AG04450 (cell line): ENCODE data around the gene MPHOSPH10. TPM values are rescaled to one million over a fixed set of nuclear protein-coding genes. Genes with fewer than 3 reads are reported as not detected.

Experiments
- CTCF ChIA-PET: fragments of 300-600, 350-600 bp; formaldehyde crosslinking; extraction: SDS; loops from one replicate; lab custom pipeline; 2022; ENCODE audit warnings: antibody characterized with exemption, inconsistent platforms; lab: Charles Lee
- POLR2A ChIA-PET: fragments of 350-600 bp; formaldehyde crosslinking; extraction: SDS; loops from one replicate; lab custom pipeline; 2021; ENCODE audit warnings: antibody characterized with exemption, inconsistent platforms; lab: Yijun Ruan, JAX
- DNase-seq: peaks from one replicate; pipeline ENCODE4 v3.0.0-alpha.2; 2011; ENCODE audit warnings: low read depth, low spot score
- H3K27ac ChIP-seq: one replicate; pipeline ENCODE4 v1.5.1; 2012; ENCODE audit warnings: low read depth, low read length, control low read depth
- H3K27me3 ChIP-seq: one replicate; pipeline ENCODE4 v1.6.0; 2012; ENCODE audit warnings: low read length; ENCODE audit not compliant: control insufficient read depth, insufficient read depth
- H3K4me3 ChIP-seq: 2 replicates; pipeline ENCODE4 v1.5.1; 2011; ENCODE audit warnings: mild to moderate bottlenecking, low read depth, low read length, control low read depth
- H3K9me3 ChIP-seq: 2 replicates; pipeline ENCODE4 v1.5.1; 2012; ENCODE audit warnings: low read length; ENCODE audit not compliant: control insufficient read depth, insufficient read depth
- polyA plus RNA-seq: library from polyadenylated mRNA; depleted of rRNA; stranded (reverse); fragments of >200 nt; gene quantifications from 2 replicates; pipeline ENCODE4 v1.2.3, GENCODE V29; 2011
- TF ChIP-seq, protein P1 (sequence below): IDR thresholded peaks from 2 replicates; pipeline ENCODE4 v1.5.1; 2011; ENCODE audit warnings: low read depth, low read length, control low read depth, inconsistent platforms

MPHOSPH10 gene
- polyA plus RNA-seq, 1 experiment: 23.3 TPM

DNA sequence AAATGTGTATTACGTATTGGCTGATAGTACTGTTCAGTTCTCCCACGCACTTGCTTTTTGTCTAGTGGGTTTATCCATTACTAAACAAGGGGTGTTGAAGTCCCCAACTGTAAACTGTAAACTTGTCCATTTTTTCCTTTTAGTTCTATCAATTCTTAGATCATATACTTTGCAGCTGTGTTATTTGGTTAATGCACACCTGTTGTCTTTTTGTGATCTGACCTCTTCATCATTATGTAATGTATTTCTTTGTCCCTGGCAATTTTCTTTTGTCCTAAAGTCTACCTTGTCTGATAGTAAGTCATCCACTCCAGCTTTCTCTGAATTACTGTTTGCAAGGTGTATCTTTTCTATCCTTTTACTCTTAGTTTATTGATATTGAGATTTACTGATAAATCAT, 22.3 kb upstream of the MPHOSPH10 start:
- Histone ChIP-seq H3K27me3 (no peaks in the 10 kb centered on the region), H3K4me3 (no peak overlapping the region), H3K9me3 (peaks cover 11% of the 10 kb centered on the region), H3K27ac (no peak overlapping the region)
- TF ChIP-seq, protein P1, sequence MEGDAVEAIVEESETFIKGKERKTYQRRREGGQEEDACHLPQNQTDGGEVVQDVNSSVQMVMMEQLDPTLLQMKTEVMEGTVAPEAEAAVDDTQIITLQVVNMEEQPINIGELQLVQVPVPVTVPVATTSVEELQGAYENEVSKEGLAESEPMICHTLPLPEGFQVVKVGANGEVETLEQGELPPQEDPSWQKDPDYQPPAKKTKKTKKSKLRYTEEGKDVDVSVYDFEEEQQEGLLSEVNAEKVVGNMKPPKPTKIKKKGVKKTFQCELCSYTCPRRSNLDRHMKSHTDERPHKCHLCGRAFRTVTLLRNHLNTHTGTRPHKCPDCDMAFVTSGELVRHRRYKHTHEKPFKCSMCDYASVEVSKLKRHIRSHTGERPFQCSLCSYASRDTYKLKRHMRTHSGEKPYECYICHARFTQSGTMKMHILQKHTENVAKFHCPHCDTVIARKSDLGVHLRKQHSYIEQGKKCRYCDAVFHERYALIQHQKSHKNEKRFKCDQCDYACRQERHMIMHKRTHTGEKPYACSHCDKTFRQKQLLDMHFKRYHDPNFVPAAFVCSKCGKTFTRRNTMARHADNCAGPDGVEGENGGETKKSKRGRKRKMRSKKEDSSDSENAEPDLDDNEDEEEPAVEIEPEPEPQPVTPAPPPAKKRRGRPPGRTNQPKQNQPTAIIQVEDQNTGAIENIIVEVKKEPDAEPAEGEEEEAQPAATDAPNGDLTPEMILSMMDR: no peak
- CTCF ChIA-PET: no interaction called here
- DNase-seq: no peak
- POLR2A ChIA-PET: no interaction called here

DNA sequence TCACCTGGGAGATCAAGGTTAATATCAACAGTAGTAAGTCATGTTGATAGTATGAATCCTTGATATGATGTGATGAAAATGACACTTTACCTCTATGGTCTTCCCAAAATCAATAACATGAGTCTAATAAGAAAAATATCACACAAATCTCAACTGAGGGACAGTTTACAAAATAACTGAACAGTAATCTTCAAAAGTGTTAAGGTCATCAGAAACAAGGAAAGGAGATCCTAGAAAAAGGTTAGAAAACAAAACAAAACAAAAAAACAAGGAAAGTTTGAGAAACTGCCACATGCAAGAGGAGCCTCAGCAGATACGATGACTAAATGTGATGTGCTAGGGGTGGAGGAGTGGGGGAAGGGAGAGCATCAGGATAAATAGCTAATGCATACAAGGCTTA, 16.6 kb upstream of the MPHOSPH10 start:
- Histone ChIP-seq H3K9me3 (no peaks in the 10 kb centered on the region), H3K4me3 (no peak overlapping the region), H3K27me3 (no peaks in the 10 kb centered on the region), H3K27ac (no peak overlapping the region)
- ChIA-PET POLR2A (no interaction called here), CTCF (interaction anchor here (2.6 kb wide), 1 partner anchor 14 kb away, joined by 18 read pairs; no protein-coding TSS in a partner anchor)
- TF ChIP-seq, protein P1: no peak
- no peak for DNase-seq

DNA sequence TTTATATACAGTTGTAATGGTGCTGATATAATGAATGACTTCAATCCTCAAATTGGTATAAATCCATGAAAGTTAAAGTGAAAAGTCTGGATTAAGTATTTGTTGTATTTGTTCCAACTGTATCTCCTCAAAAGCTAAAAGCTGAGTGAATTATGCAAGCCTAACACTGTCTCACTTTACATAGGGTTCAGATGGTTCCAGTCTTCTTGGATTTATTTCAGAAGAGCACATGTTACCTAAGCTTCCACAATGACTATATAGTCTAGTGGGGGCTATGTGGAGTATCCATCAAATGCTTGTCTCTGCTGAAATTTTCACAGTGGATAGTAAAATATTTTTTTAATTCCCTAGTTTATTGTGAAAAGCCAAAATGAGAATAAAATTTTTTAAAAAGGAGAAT, 13.4 kb upstream of the MPHOSPH10 start:
- Histone ChIP-seq H3K27me3 (no peaks in the 10 kb centered on the region), H3K27ac (no peak overlapping the region), H3K4me3 (no peak overlapping the region), H3K9me3 (no peaks in the 10 kb centered on the region)
- no peak for DNase-seq
- CTCF ChIA-PET: interaction anchor here (1.4 kb wide), 1 partner anchor 16 kb away, joined by 6 read pairs; no protein-coding TSS in a partner anchor
- TF ChIP-seq, protein P1: no peak
- POLR2A ChIA-PET: no interaction called here

DNA sequence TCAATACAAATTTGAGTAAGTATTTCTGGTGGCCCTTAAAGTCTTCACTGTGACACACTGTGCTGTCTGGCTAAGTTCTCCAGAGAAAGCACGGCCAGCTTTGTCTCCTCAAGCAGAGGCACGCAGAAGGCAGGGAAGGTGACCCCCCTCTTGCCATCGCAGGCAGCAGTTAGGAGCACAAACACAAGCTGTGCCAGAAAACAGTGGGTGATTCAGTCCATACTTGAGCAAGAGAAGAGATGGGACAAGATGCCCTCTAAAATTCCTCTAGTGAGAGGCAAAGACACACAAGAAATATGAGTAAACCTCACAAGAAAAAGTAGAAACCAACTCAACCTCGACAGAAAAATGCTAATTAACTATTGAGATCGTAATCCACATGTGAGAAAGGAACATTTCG, 10.2 kb upstream of the MPHOSPH10 start:
- TF ChIP-seq, protein P1: no peak
- ChIA-PET CTCF (interaction anchor here (0.6 to 4.0 kb wide), 2 partner anchors 20 to 354 kb away, joined by 4 to 17 read pairs; no protein-coding TSS in a partner anchor), POLR2A (no interaction called here)
- Histone ChIP-seq H3K27me3 (no peaks in the 10 kb centered on the region), H3K9me3 (no peaks in the 10 kb centered on the region), H3K4me3 (no peak overlapping the region), H3K27ac (no peak overlapping the region)
- DNase-seq: no peak

DNA sequence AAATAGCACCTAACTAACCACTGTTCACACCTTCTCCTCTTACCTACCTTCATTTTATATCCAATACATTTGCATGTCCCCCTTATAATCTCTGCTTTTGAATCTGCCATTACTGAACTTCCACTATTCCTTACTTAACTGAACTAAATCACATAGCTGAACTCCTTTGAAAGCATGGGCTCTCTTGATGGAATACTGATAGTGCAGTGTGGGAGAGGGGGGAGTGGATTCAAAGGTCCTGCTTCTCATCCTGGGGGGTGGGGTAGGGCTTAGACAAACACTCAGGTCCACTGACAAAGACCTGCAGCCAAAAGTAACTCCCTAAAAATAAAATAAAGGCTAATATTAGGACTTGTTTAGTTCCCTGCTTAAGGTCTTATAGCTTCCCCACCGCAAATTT, 9.0 kb upstream of the MPHOSPH10 start:
- POLR2A ChIA-PET: no interaction called here
- no peak overlapping the region for H3K27ac ChIP-seq
- H3K4me3 ChIP-seq: no peak overlapping the region
- TF ChIP-seq, protein P1: no peak
- CTCF ChIA-PET: interaction anchor here (4.0 kb wide), 1 partner anchor 21 kb away, joined by 17 read pairs; no protein-coding TSS in a partner anchor
- no peaks in the 10 kb centered on the region for H3K9me3 ChIP-seq
- DNase-seq: no peak
- H3K27me3 ChIP-seq: no peaks in the 10 kb centered on the region
